NT2/D1 (cell line): ENCODE results near the gene ARF1.

Source experiments
- DNase-seq: peaks from one replicate; pipeline ENCODE4 v3.0.0-alpha.2; 2011; ENCODE audit warnings: low read depth, low spot score
- H3K27me3 ChIP-seq: 2 replicates; pipeline ENCODE4 v1.6.0; 2011; ENCODE audit warnings: mild to moderate bottlenecking; ENCODE audit not compliant: insufficient read length, insufficient read depth
- H3K36me3 ChIP-seq: 2 replicates; pipeline ENCODE4 v1.6.1; 2011; ENCODE audit warnings: mild to moderate bottlenecking, low read length, mixed read lengths; ENCODE audit not compliant: insufficient read depth, insufficient read length
- H3K4me1 ChIP-seq: 2 replicates; pipeline ENCODE4 v1.5.1; 2011; ENCODE audit not compliant: insufficient read depth, insufficient read length
- H3K4me3 ChIP-seq: 2 replicates; pipeline ENCODE4 v1.5.1; 2011; ENCODE audit warnings: low read depth; ENCODE audit not compliant: insufficient read length
- H3K9ac ChIP-seq: 2 replicates; pipeline ENCODE4 v1.6.0; 2011; ENCODE audit warnings: low read depth; ENCODE audit not compliant: insufficient read length
- H3K9me3 ChIP-seq: 2 replicates; pipeline ENCODE4 v1.5.1; 2011; ENCODE audit warnings: mild to moderate bottlenecking, low read length; ENCODE audit not compliant: insufficient read depth
- SUZ12 ChIP-seq: IDR thresholded peaks from 2 replicates; pipeline ENCODE4 v1.6.1; 2011; ENCODE audit not compliant: insufficient read length, insufficient read depth; ENCODE audit errors: extremely low read depth
- YY1 ChIP-seq: IDR thresholded peaks from 2 replicates; pipeline ENCODE4 v1.6.1; 2011; ENCODE audit not compliant: insufficient read length, insufficient read depth
- ZNF274 ChIP-seq: IDR thresholded peaks from 2 replicates; pipeline ENCODE4 v1.6.1; 2011; ENCODE audit warnings: mild to moderate bottlenecking, low read depth, low read length

The ARF1 gene

DNA sequence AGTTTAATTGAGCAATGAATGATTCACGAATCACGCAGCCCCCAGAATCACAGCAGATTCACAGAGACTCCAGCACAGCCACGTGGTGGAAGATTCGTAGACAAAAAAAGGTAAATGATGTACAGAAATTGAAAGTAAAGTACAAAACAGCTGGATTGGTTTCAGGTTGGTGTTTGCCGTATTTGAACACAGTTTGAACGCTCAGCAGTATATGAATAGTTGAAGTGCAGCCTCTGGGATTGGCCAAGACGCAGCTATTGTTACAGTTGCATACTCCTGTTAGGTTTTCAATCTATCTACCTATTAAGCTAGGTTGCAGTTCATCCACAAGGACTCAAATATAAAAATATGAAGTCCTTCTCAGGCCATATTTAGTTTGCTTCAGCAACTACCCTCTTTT is 29.7 kb downstream of the ARF1 start:
- Histone ChIP-seq H3K4me1 (no peaks in the 10 kb centered on the region), H3K9ac (no peak overlapping the region), H3K4me3 (no peak overlapping the region), H3K36me3 (peaks cover 11% of the 10 kb centered on the region), H3K27me3 (peaks cover 10% of the 10 kb centered on the region), H3K9me3 (peaks cover 19% of the 10 kb centered on the region)
- no peak for DNase-seq
- no peak for TF ChIP-seq ZNF274
- TF ChIP-seq SUZ12 = no peak
- TF ChIP-seq YY1 = no peak

DNA sequence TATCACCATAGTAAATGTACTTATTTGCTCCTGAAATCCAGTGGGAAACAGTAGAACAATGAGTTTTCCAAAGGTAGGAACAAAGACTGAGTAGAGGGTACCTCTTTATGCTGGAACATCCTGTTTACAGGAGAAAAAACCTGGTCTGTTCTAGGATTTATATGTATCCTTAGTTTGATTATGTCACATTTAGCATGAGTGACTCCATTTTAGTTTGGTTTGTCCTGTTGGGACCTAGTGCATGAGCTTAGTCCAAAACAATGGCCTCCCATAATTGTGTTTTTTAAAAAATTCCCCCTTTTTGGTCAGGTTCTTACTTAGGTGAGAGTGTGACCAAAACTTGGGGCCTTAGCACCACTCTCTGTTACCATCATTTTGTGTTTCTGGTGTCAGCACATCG is 30.1 kb downstream of the ARF1 start:
- H3K4me1 ChIP-seq = no peaks in the 10 kb centered on the region
- peaks cover 6% of the 10 kb centered on the region for H3K36me3 ChIP-seq
- H3K4me3 ChIP-seq = no peak overlapping the region
- H3K9ac ChIP-seq = no peak overlapping the region
- no peak for DNase-seq
- peaks cover 10% of the 10 kb centered on the region for H3K27me3 ChIP-seq
- H3K9me3 ChIP-seq = peaks cover 24% of the 10 kb centered on the region
- TF ChIP-seq SUZ12 (no peak), YY1 (no peak), ZNF274 (no peak)

DNA sequence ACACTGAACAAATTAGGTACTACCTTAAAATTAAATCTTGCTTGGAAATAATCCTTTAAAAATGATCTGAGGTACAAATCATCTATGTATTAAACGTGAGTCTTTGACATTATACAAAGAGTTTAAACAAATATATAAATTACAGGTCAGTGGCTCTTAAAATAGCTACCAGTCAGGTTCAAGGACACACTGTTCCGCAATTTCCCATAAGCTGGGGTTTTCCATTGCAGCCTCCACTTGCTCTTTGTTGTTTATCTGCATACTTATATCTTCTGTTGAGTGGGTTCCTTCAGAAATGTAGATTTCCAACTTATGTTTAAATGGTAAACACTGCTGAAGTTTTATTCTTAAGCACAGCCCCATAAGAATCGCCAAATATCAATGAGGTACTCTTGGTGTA is 32.3 kb downstream of the ARF1 start:
- peaks cover 46% of the 10 kb centered on the region for H3K9me3 ChIP-seq
- no peak for DNase-seq
- no peak for TF ChIP-seq SUZ12

DNA sequence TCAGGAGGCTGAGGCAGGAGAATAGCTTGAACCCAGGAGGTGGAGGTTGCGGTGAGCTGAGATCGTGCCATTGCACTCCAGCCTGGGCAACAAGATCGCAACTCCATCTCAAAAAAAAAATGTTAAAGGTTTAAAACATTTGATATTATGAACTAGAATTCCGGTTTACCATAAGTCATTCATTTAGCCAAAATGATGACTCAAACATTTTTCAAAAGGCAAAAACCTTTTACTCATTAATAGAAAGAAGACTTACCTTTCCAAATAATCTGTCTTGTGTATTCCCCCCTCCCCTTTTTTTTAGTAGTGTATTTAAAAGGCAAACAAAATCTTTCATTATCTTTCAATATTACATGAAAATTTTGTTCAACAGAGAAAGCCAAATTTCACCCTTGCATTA is 34.8 kb downstream of the ARF1 start:
- Histone ChIP-seq H3K36me3 (no peaks in the 10 kb centered on the region), H3K27me3 (no peaks in the 10 kb centered on the region), H3K4me1 (no peaks in the 10 kb centered on the region), H3K4me3 (no peak overlapping the region), H3K9me3 (peaks cover 52% of the 10 kb centered on the region), H3K9ac (no peak overlapping the region)
- no peak for DNase-seq
- TF ChIP-seq YY1 (no peak), SUZ12 (no peak), ZNF274 (no peak)

More for the DNA sequence above, 32.3 kb downstream of the ARF1 start:
- H3K27me3 ChIP-seq = peaks cover 7% of the 10 kb centered on the region
- no peaks in the 10 kb centered on the region for H3K36me3 ChIP-seq
- no peaks in the 10 kb centered on the region for H3K4me1 ChIP-seq
- H3K9ac ChIP-seq = no peak overlapping the region
- no peak overlapping the region for H3K4me3 ChIP-seq

DNA sequence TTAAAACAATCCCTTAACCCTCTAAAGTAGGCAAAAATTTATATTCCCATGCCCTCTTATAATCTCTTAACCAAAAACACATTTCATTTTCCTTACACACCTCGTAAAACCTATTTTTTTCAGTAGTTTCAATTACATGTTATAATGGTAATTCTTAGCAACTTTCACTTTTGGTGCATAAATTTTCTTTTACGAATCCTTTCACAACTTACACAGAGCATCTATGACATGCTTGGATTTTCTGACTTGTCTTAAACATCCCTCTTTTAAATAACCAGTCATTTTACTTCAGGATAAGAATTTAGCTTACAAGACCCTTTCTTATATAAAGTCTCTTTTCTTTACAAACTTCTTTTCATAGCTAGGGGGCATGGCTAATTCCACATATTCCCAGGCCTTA is 35.5 kb downstream of the ARF1 start:
- Histone ChIP-seq H3K9me3 (peaks cover 52% of the 10 kb centered on the region), H3K4me3 (no peak overlapping the region), H3K27me3 (no peaks in the 10 kb centered on the region), H3K4me1 (no peaks in the 10 kb centered on the region), H3K9ac (no peak overlapping the region), H3K36me3 (no peaks in the 10 kb centered on the region)
- no peak for DNase-seq
- TF ChIP-seq ZNF274 (no peak), YY1 (no peak), SUZ12 (no peak)

DNA sequence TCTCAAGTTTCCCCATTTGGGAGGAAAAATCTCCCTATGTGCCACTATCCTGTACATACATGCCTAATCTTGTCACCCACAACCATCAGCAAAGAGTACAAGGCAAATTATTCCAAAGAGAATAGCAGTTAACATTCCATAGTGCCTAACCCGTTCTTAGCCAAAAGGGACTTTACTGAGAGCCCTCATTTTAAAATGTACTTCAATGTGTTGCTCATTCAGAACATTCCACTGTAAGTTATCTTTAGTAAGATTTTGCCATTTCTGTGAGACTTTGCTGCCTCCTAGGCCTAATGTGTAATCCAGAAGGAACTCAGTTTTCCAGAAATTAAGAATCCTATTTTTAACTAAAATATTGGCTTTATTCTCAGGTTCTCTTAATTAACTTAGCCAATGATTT is 37.8 kb downstream of the ARF1 start:
- no peak for DNase-seq
- no peak overlapping the region for H3K9ac ChIP-seq
- H3K36me3 ChIP-seq = no peaks in the 10 kb centered on the region
- H3K4me1 ChIP-seq = no peaks in the 10 kb centered on the region
- H3K9me3 ChIP-seq = peaks cover 51% of the 10 kb centered on the region
- no peak overlapping the region for H3K4me3 ChIP-seq
- no peaks in the 10 kb centered on the region for H3K27me3 ChIP-seq
- TF ChIP-seq ZNF274 (no peak), YY1 (no peak), SUZ12 (no peak)

DNA sequence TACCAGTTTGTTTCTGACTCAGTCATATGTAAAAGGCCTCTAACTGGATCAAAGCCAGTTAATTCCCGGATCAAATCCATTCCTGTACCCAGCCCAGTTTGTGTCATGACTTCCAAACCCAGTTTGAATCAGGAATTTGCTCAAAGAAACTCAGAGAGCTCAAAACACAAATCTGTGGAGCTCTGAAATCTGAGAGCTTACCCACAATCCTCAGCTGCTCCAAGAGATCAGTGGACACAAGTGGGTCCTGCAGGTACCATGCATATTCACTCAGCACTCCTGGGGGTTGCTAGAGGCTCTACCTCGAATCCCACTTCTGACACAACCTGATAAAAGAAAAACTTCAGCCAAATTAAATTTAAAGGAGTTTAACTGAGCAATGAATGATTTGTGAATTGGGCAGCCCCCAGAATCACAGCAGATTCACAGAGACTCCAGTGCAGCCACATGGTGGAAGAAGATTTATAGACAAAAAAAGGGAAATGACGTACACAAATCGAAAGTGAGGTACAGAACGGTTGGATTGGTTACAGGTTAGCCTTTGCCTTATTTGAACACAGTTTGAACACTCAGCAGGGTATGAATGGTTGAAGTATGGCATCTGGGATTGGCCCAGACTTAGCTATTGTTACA is 38.5 kb downstream of the ARF1 start:
- Histone ChIP-seq H3K4me3 (no peak overlapping the region), H3K9ac (no peak overlapping the region), H3K9me3 (peaks cover 45% of the 10 kb centered on the region), H3K4me1 (no peaks in the 10 kb centered on the region), H3K36me3 (no peaks in the 10 kb centered on the region), H3K27me3 (no peaks in the 10 kb centered on the region)
- no peak for TF ChIP-seq ZNF274
- TF ChIP-seq SUZ12 = no peak
- no peak for TF ChIP-seq YY1
- DNase-seq = no peak

DNA sequence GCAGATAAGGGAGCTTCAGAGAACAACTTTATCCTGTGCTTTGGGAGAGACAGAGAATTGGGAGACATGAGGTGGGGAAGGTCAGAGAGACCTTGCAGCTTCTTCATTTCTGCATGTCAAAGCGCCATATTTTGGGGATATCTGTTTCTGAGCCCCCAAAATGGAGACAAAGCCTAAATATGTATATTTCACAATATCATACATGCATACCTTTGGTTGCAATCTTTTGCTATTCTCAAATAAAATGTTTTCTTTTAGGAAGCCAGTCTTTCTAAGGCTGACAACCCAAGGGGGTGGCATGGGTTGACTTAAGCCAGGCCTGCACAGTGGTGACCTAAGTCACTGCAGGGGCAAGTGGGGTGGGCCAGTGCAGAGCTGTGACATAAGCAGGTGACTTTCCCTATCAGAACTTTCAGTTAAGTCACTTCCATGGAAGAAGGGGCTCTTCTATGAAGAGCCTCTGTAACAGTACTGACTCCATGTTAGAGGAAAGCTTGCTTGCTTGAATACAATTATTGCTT is 40.5 kb downstream of the ARF1 start:
- no peaks in the 10 kb centered on the region for H3K36me3 ChIP-seq
- TF ChIP-seq YY1 (no peak), ZNF274 (no peak), SUZ12 (no peak)
- no peak for DNase-seq

More for the DNA sequence above, 40.5 kb downstream of the ARF1 start:
- Histone ChIP-seq H3K4me1 (no peaks in the 10 kb centered on the region), H3K9ac (no peak overlapping the region), H3K27me3 (peaks cover 2% of the 10 kb centered on the region), H3K9me3 (peaks cover 25% of the 10 kb centered on the region), H3K4me3 (no peak overlapping the region)
